HepG2 (cell line): Measurements from ENCODE around the gene KRTAP3-1. TPM values are rescaled to one million over a fixed set of nuclear protein-coding genes. Genes with fewer than 3 reads are reported as not detected.
A peak's percentile ranks its signal among the peaks of the same experiment; 100 is the strongest.

Experiments
- ARHGAP35 ChIP-seq: sonication (generic); formaldehyde crosslinking; IDR thresholded peaks from 2 replicates; pipeline ENCODE4 v1.9.0; 2022; ENCODE audit warnings: mild to moderate bottlenecking, inconsistent platforms, moderate library complexity, missing genetic modification reagents, borderline replicate concordance
- HIVEP1 ChIP-seq: sonication (generic); formaldehyde crosslinking; IDR thresholded peaks from 2 replicates; pipeline ENCODE4 v1.4.0; 2020; ENCODE audit warnings: mild to moderate bottlenecking, missing genetic modification reagents
- HMGA1 ChIP-seq: sonication (generic); formaldehyde crosslinking; conservative IDR thresholded peaks from 2 replicates; pipeline ENCODE4 v1.4.0; 2020; ENCODE audit warnings: missing genetic modification reagents
- HNF4G ChIP-seq, 2 experiments: sonication (generic) in 1 of 2; formaldehyde crosslinking in 1 of 2; IDR thresholded peaks; 2 replicates each; pipeline versions ENCODE4 v1.4.0 to v1.6.1; 2011 to 2020; ENCODE audit warnings: borderline replicate concordance in 2 of 2, low read depth in 2 of 2, mild to moderate bottlenecking in 2 of 2, low read length in 1 of 2, missing genetic modification reagents in 1 of 2, moderate library complexity in 1 of 2
- HNRNPLL ChIP-seq: fragments of 200-400 bp; formaldehyde crosslinking; IDR thresholded peaks from 2 replicates; pipeline ENCODE4 v1.6.1; 2017; ENCODE audit warnings: mild to moderate bottlenecking, low read depth, low read length; ENCODE audit not compliant: poor library complexity, severe bottlenecking
- KDM6A ChIP-seq: IDR thresholded peaks from 2 replicates; pipeline ENCODE4 v1.6.1; 2016; ENCODE audit warnings: low read depth
- MAF1 ChIP-seq: sonication (generic); formaldehyde crosslinking; IDR thresholded peaks from 2 replicates; pipeline ENCODE4 v1.5.0; 2020; ENCODE audit warnings: missing genetic modification reagents, borderline replicate concordance
- MIER3 ChIP-seq: IDR thresholded peaks from 2 replicates; pipeline ENCODE4 v1.6.1; 2016; ENCODE audit warnings: missing compliant biosample characterization, borderline replicate concordance
- MLLT10 ChIP-seq: sonication (generic); formaldehyde crosslinking; IDR thresholded peaks from 2 replicates; pipeline ENCODE4 v1.4.0; 2020; ENCODE audit warnings: missing genetic modification reagents
- NCOA1 ChIP-seq: sonication (generic); formaldehyde crosslinking; IDR thresholded peaks from 2 replicates; pipeline ENCODE4 v1.9.0; 2021; ENCODE audit warnings: missing genetic modification reagents
- NFIB ChIP-seq: sonication (generic); formaldehyde crosslinking; IDR thresholded peaks from 2 replicates; pipeline ENCODE4 v1.9.0; 2021; ENCODE audit warnings: missing genetic modification reagents, mild to moderate bottlenecking, borderline replicate concordance
- REL ChIP-seq: sonication (generic); formaldehyde crosslinking; conservative IDR thresholded peaks from 2 replicates; pipeline ENCODE4 v1.8.0; 2022; ENCODE audit warnings: mild to moderate bottlenecking, missing genetic modification reagents, moderate library complexity
- RFX5 ChIP-seq: IDR thresholded peaks from 2 replicates; pipeline ENCODE4 v1.6.1; 2011; ENCODE audit warnings: low read depth, low read length, improper control_type of control experiment
- RXRA ChIP-seq: sonication (generic); formaldehyde crosslinking; IDR thresholded peaks from 2 replicates; pipeline ENCODE4 v1.5.1; 2020; ENCODE audit warnings: missing genetic modification reagents
- ZFP36L1 ChIP-seq: sonication (generic); formaldehyde crosslinking; IDR thresholded peaks from 2 replicates; pipeline ENCODE4 v1.8.0; 2022; ENCODE audit warnings: mild to moderate bottlenecking, missing genetic modification reagents, moderate library complexity
- ZFP41 ChIP-seq: sonication (generic); formaldehyde crosslinking; IDR thresholded peaks from 2 replicates; pipeline ENCODE4 v1.4.0; 2020; ENCODE audit warnings: mild to moderate bottlenecking, missing genetic modification reagents, borderline replicate concordance
- ZMAT3 ChIP-seq: sonication (generic); formaldehyde crosslinking; conservative IDR thresholded peaks from 2 replicates; pipeline ENCODE4 v1.7.0; 2021; ENCODE audit warnings: missing genetic modification reagents
- ZNF44 ChIP-seq: sonication (generic); formaldehyde crosslinking; IDR thresholded peaks from 2 replicates; pipeline ENCODE4 v1.5.1; 2020; ENCODE audit warnings: mild to moderate bottlenecking, missing genetic modification reagents
- polyA plus RNA-seq, 8 experiments: library from polyadenylated mRNA; depleted of rRNA in 3 of 8; stranded (reverse) in 7 of 8; unstranded in 1 of 8; fragments of >200 nt; fragmentation: Illumina TruSeq in 4 of 8; extraction: Trizol in 4 of 8; gene quantifications; 2 replicates each; pipeline versions ENCODE4 v1.2.1 to v1.2.3, GENCODE V29; 2011 to 2016; ENCODE audit warnings: low read depth in 4 of 8, missing spikeins in 1 of 8, mixed read lengths in 1 of 8; ENCODE audit not compliant: insufficient read depth in 1 of 8
- total RNA-seq, 5 experiments: library from RNA; depleted of rRNA; stranded (reverse); fragments of >200 nt; fragmentation: Illumina TruSeq; extraction: Trizol; gene quantifications; 2 replicates each; pipeline ENCODE4 v1.2.3, GENCODE V29; 2016; ENCODE audit warnings: low read depth in 1 of 5
- TF ChIP-seq, protein P1 (sequence below), 2 experiments: IDR thresholded peaks; 2 replicates each; pipeline ENCODE4 v1.6.1; 2011 to 2012; ENCODE audit warnings: low read length in 2 of 2, borderline replicate concordance in 1 of 2, low read depth in 1 of 2, mild to moderate bottlenecking in 1 of 2, moderate library complexity in 1 of 2
- TF ChIP-seq, protein P2 (sequence below): sonication (generic); formaldehyde crosslinking; IDR thresholded peaks from 2 replicates; pipeline ENCODE4 v1.4.0; 2020; ENCODE audit warnings: missing genetic modification reagents
- TF ChIP-seq, protein P3 (sequence below): sonication (generic); formaldehyde crosslinking; conservative IDR thresholded peaks from 2 replicates; pipeline ENCODE4 v1.4.0; 2020; ENCODE audit warnings: missing genetic modification reagents
- TF ChIP-seq, protein P4 (sequence below): sonication (generic); formaldehyde crosslinking; IDR thresholded peaks from 2 replicates; pipeline ENCODE4 v1.4.0; 2020; ENCODE audit warnings: missing genetic modification reagents
- TF ChIP-seq, protein P5 (sequence below): IDR thresholded peaks from 2 replicates; pipeline ENCODE4 v1.6.1; 2016

The KRTAP3-1 gene
- total and polyA plus RNA-seq, 2 of the 13 experiments (the other 11 are each of a cell fraction or from before 2014, with no cell fraction given), result 0.29 to 3.7 TPM

DNA sequence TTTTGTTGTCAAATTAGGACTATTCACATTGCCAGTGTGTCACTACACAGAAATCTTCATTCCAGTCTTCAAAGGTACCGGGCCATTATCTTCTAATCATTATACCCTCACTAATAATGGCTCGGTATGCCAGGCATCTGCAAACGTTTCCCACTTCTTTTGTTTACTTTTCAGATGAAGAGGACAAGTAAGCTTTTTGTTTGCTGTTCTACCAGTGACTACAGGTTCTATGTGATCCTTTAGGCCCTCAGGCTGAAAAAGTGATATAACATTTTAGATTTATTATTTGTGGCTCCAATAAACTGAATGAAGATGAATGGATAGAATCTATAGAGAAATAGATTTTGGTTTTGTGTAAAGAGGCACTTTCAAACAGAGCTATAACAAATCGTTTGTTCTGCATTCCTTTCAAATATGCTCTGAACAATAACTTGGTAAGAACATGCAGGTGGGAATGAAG is 403 bp upstream of the KRTAP3-1 start (continued):
- TF ChIP-seq, protein P1, sequence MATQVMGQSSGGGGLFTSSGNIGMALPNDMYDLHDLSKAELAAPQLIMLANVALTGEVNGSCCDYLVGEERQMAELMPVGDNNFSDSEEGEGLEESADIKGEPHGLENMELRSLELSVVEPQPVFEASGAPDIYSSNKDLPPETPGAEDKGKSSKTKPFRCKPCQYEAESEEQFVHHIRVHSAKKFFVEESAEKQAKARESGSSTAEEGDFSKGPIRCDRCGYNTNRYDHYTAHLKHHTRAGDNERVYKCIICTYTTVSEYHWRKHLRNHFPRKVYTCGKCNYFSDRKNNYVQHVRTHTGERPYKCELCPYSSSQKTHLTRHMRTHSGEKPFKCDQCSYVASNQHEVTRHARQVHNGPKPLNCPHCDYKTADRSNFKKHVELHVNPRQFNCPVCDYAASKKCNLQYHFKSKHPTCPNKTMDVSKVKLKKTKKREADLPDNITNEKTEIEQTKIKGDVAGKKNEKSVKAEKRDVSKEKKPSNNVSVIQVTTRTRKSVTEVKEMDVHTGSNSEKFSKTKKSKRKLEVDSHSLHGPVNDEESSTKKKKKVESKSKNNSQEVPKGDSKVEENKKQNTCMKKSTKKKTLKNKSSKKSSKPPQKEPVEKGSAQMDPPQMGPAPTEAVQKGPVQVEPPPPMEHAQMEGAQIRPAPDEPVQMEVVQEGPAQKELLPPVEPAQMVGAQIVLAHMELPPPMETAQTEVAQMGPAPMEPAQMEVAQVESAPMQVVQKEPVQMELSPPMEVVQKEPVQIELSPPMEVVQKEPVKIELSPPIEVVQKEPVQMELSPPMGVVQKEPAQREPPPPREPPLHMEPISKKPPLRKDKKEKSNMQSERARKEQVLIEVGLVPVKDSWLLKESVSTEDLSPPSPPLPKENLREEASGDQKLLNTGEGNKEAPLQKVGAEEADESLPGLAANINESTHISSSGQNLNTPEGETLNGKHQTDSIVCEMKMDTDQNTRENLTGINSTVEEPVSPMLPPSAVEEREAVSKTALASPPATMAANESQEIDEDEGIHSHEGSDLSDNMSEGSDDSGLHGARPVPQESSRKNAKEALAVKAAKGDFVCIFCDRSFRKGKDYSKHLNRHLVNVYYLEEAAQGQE (IDR thresholded peaks at IDR 0.05; ENCODE audit: borderline replicate concordance in 1 of 2, low read depth in 1 of 2, low read length in 2 of 2), result no peak; a peak in 1 of 4 replicates
- TF ChIP-seq REL (no peak), NFIB (CRISPR knock-in tag) (no peak), HNRNPLL (no peak), ZFP41 (no peak), ZMAT3 (CRISPR knock-in tag) (no peak), HIVEP1 (CRISPR knock-in tag) (no peak), HMGA1 (CRISPR knock-in tag) (no peak), MIER3 (CRISPR knock-in tag) (no peak), RFX5 (no peak), MLLT10 (CRISPR knock-in tag) (no peak), ZFP36L1 (no peak), ARHGAP35 (CRISPR knock-in tag) (no peak), MAF1 (CRISPR knock-in tag) (no peak), RXRA (CRISPR knock-in tag) (no peak; the same call in 1 of the 2 replicates), NCOA1 (CRISPR knock-in tag) (no peak), ZNF44 (no peak), HNF4G (IDR thresholded peaks at IDR 0.05; ENCODE audit: borderline replicate concordance, low read depth, low read length) (no peak), HNF4G (CRISPR knock-in tag; IDR thresholded peaks at IDR 0.05; ENCODE audit: borderline replicate concordance, low read depth) (no peak), KDM6A (CRISPR knock-in tag) (peak; percentile 58; the same call in 1 of the 2 replicates)
- TF ChIP-seq, protein P2, sequence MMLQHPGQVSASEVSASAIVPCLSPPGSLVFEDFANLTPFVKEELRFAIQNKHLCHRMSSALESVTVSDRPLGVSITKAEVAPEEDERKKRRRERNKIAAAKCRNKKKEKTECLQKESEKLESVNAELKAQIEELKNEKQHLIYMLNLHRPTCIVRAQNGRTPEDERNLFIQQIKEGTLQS, result 0 out of 2 replicates have a peak, but pooled peaks have one; percentile 25
- TF ChIP-seq, protein P3, sequence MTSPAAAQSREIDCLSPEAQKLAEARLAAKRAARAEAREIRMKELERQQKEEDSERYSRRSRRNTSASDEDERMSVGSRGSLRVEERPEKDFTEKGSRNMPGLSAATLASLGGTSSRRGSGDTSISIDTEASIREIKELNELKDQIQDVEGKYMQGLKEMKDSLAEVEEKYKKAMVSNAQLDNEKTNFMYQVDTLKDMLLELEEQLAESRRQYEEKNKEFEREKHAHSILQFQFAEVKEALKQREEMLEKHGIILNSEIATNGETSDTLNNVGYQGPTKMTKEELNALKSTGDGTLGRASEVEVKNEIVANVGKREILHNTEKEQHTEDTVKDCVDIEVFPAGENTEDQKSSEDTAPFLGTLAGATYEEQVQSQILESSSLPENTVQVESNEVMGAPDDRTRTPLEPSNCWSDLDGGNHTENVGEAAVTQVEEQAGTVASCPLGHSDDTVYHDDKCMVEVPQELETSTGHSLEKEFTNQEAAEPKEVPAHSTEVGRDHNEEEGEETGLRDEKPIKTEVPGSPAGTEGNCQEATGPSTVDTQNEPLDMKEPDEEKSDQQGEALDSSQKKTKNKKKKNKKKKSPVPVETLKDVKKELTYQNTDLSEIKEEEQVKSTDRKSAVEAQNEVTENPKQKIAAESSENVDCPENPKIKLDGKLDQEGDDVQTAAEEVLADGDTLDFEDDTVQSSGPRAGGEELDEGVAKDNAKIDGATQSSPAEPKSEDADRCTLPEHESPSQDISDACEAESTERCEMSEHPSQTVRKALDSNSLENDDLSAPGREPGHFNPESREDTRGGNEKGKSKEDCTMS (CRISPR knock-in tag), result no peak
- TF ChIP-seq, protein P4, sequence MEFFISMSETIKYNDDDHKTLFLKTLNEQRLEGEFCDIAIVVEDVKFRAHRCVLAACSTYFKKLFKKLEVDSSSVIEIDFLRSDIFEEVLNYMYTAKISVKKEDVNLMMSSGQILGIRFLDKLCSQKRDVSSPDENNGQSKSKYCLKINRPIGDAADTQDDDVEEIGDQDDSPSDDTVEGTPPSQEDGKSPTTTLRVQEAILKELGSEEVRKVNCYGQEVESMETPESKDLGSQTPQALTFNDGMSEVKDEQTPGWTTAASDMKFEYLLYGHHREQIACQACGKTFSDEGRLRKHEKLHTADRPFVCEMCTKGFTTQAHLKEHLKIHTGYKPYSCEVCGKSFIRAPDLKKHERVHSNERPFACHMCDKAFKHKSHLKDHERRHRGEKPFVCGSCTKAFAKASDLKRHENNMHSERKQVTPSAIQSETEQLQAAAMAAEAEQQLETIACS, result no peak
- TF ChIP-seq, protein P5, sequence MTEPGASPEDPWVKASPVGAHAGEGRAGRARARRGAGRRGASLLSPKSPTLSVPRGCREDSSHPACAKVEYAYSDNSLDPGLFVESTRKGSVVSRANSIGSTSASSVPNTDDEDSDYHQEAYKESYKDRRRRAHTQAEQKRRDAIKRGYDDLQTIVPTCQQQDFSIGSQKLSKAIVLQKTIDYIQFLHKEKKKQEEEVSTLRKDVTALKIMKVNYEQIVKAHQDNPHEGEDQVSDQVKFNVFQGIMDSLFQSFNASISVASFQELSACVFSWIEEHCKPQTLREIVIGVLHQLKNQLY (CRISPR knock-in tag), result no peak; the same call in 1 of the 2 replicates
